Renal cortical epithelial cell (primary cell): ENCODE results near the gene TMEM101. TPM values are rescaled to one million over a fixed set of nuclear protein-coding genes. Genes with fewer than 3 reads are reported as not detected.
"Not testable (repeated sequence)": the region's sequence is repeated elsewhere in the genome, so short reads cannot be mapped to it uniquely, and the experiment has no call there.

ENCODE experiments used
- DNase-seq: peaks from one replicate; pipeline ENCODE4 v3.0.0-alpha.2; 2011; ENCODE audit warnings: low read depth
- total RNA-seq: library from RNA; depleted of rRNA; stranded (reverse); fragments of >200 nt; gene quantifications from 2 replicates; pipeline ENCODE4 v1.2.3, GENCODE V29; 2014

Gene TMEM101
- total RNA-seq, 1 donor from 2014 or later, result 43.8 TPM

GRCh38 chr17:44000871-44001460, 13.8 kb downstream of the TMEM101 start:
- no peak for DNase-seq

GRCh38 chr17:44000141-44000860, 14.5 kb downstream of the TMEM101 start:
- DNase-seq, result no peak

- DNase-seq, result no peak
Observed at GRCh38 chr17:43999024-43999423, 15.7 kb downstream of the TMEM101 start.

GRCh38 chr17:43998552-43998951, 16.2 kb downstream of the TMEM101 start:
- DNase-seq, result no peak

GRCh38 chr17:43997180-43997579, 17.6 kb downstream of the TMEM101 start:
- not testable (repeated sequence) for DNase-seq

- no peak for DNase-seq
Observed at GRCh38 chr17:43995150-43995471, 19.7 kb downstream of the TMEM101 start.

- DNase-seq, result no peak
Observed at GRCh38 chr17:43994272-43995149, 20.3 kb downstream of the TMEM101 start.

- DNase-seq, result no peak
Observed at GRCh38 chr17:43992641-43993040, 22.1 kb downstream of the TMEM101 start.

- no peak for DNase-seq
Observed at GRCh38 chr17:43988301-43988700, 26.5 kb downstream of the TMEM101 start.

GRCh38 chr17:43987131-43988021, 27.4 kb downstream of the TMEM101 start:
- no peak for DNase-seq

- DNase-seq, result no peak
Observed at GRCh38 chr17:43986225-43986981, 28.4 kb downstream of the TMEM101 start.

- no peak for DNase-seq
Observed at GRCh38 chr17:43984521-43984920, 30.2 kb downstream of the TMEM101 start.

- DNase-seq, result no peak
Observed at GRCh38 chr17:43983515-43984411, 31.0 kb downstream of the TMEM101 start.

GRCh38 chr17:43983196-43983514, 31.6 kb downstream of the TMEM101 start:
- no peak for DNase-seq

GRCh38 chr17:43982171-43982570, 32.6 kb downstream of the TMEM101 start:
- peak; percentile 50 for DNase-seq

- DNase-seq, result no peak
Observed at GRCh38 chr17:43979671-43980070, 35.1 kb downstream of the TMEM101 start.

- no peak for DNase-seq
Observed at GRCh38 chr17:43979011-43979410, 35.8 kb downstream of the TMEM101 start.

- no peak for DNase-seq
Observed at GRCh38 chr17:43978078-43978477, 36.7 kb downstream of the TMEM101 start.

GRCh38 chr17:43976963-43977837, 37.6 kb downstream of the TMEM101 start:
- no peak for DNase-seq
